Hematopoietic multipotent progenitor cell treated with erythropoietin and hydrocortisone succinate and interleukin-3 and kit ligand, for 6 days (in vitro differentiated cells): ENCODE results near the gene FAM193A.
"Not testable (repeated sequence)": the region's sequence is repeated elsewhere in the genome, so short reads cannot be mapped to it uniquely, and the experiment has no call there.

Source experiments
- DNase-seq: peaks from one replicate; pipeline ENCODE4 v3.0.0-alpha.2; 2015

The FAM193A gene

GRCh38 chr4:2583092-2583491 lies 46.6 kb downstream of the FAM193A start:
- DNase-seq = no peak

GRCh38 chr4:2583517-2583916 lies 47.1 kb downstream of the FAM193A start:
- no peak for DNase-seq

GRCh38 chr4:2586502-2586901 lies 50.1 kb downstream of the FAM193A start:
- DNase-seq = no peak

- peak; percentile 53 for DNase-seq
Observed at GRCh38 chr4:2587213-2587823, 50.9 kb downstream of the FAM193A start.

GRCh38 chr4:2588259-2588658 lies 51.8 kb downstream of the FAM193A start:
- no peak for DNase-seq

GRCh38 chr4:2591189-2591588 lies 54.7 kb downstream of the FAM193A start:
- DNase-seq = peak; percentile 72

- DNase-seq = not testable (repeated sequence)
Observed at GRCh38 chr4:2592014-2592413, 55.6 kb downstream of the FAM193A start.

- DNase-seq = peak; percentile 47
Observed at GRCh38 chr4:2592572-2592971, 56.1 kb downstream of the FAM193A start.

GRCh38 chr4:2593003-2593402 lies 56.6 kb downstream of the FAM193A start:
- no peak for DNase-seq

- DNase-seq = no peak
Observed at GRCh38 chr4:2595436-2595835, 59.0 kb downstream of the FAM193A start.

GRCh38 chr4:2595952-2596552 lies 59.6 kb downstream of the FAM193A start:
- DNase-seq = no peak

- peak; percentile 68 for DNase-seq
Observed at GRCh38 chr4:2596611-2597010, 60.2 kb downstream of the FAM193A start.

- peak; percentile 76 for DNase-seq
Observed at GRCh38 chr4:2598511-2599303, 62.3 kb downstream of the FAM193A start.

GRCh38 chr4:2599304-2599654 lies 62.8 kb downstream of the FAM193A start:
- DNase-seq = peak; percentile 39

- no peak for DNase-seq
Observed at GRCh38 chr4:2600878-2601277, 64.4 kb downstream of the FAM193A start.

GRCh38 chr4:2604614-2605013 lies 68.2 kb downstream of the FAM193A start:
- DNase-seq = no peak

- DNase-seq = no peak
Observed at GRCh38 chr4:2606960-2607506, 70.6 kb downstream of the FAM193A start.

- no peak for DNase-seq
Observed at GRCh38 chr4:2607822-2608221, 71.4 kb downstream of the FAM193A start.

- DNase-seq = no peak
Observed at GRCh38 chr4:2608291-2608690, 71.8 kb downstream of the FAM193A start.

GRCh38 chr4:2615821-2616220 lies 79.4 kb downstream of the FAM193A start:
- no peak for DNase-seq

GRCh38 chr4:2617955-2618354 lies 81.5 kb downstream of the FAM193A start:
- peak; percentile 48 for DNase-seq

GRCh38 chr4:2618729-2619128 lies 82.3 kb downstream of the FAM193A start:
- DNase-seq = not testable (repeated sequence)

GRCh38 chr4:2619459-2619858 lies 83.0 kb downstream of the FAM193A start:
- DNase-seq = no peak

GRCh38 chr4:2621419-2621818 lies 85.0 kb downstream of the FAM193A start:
- no peak for DNase-seq
